Common myeloid progenitor, CD34-positive (primary cell): ENCODE data around the gene RASA4B.

Source experiments
- CTCF ChIA-PET: fragments of 350-600 bp; sonication (Branson Sonifier 250); formaldehyde crosslinking; loops from one replicate; lab custom pipeline; 2021; ENCODE audit warnings: antibody characterized with exemption; lab: Charles Lee
- POLR2A ChIA-PET: fragments of 350-600 bp; sonication (Branson Sonifier 250); formaldehyde crosslinking; loops from one replicate; lab custom pipeline; 2021; ENCODE audit warnings: antibody characterized with exemption; lab: Charles Lee
- DNase-seq, 3 donors: peaks; one replicate each; pipeline versions ENCODE4 v3.0.0 to v3.0.0-alpha.2; 2013
- H3K27ac ChIP-seq, 2 experiments: 1 replicate in 1 of 2; 2 replicates in 1 of 2; pipeline ENCODE4 v1.7.0; 2013; ENCODE audit warnings: inconsistent platforms in 2 of 2, low read length in 2 of 2, mild to moderate bottlenecking in 2 of 2, low read depth in 1 of 2, moderate library complexity in 1 of 2; ENCODE audit not compliant: severe bottlenecking in 2 of 2, insufficient read depth in 1 of 2, poor library complexity in 1 of 2
- H3K27me3 ChIP-seq, 5 experiments: replicated peaks in 2 of 5; 1 replicate in 3 of 5; 2 replicates in 2 of 5; pipeline versions ENCODE4 v1.6.1 to v1.7.0; 2013; ENCODE audit warnings: low read length in 4 of 5, mild to moderate bottlenecking in 2 of 5, moderate library complexity in 2 of 5, inconsistent platforms in 1 of 5; ENCODE audit not compliant: insufficient read depth in 5 of 5, control insufficient read depth in 4 of 5
- H3K36me3 ChIP-seq, 4 experiments: 1 replicate in 2 of 4; 2 replicates in 2 of 4; pipeline versions ENCODE4 v1.6.1 to v1.7.0; 2013; ENCODE audit warnings: low read length in 3 of 4, control low read depth in 1 of 4, mild to moderate bottlenecking in 1 of 4; ENCODE audit not compliant: control insufficient read depth in 4 of 4, insufficient read depth in 4 of 4
- H3K4me1 ChIP-seq, 4 experiments: 1 replicate in 3 of 4; 2 replicates in 1 of 4; pipeline versions ENCODE4 v1.6.1 to v1.7.1; 2013; ENCODE audit warnings: low read length in 3 of 4, mild to moderate bottlenecking in 3 of 4, control low read depth in 1 of 4, inconsistent platforms in 1 of 4, moderate library complexity in 1 of 4; ENCODE audit not compliant: control insufficient read depth in 4 of 4, insufficient read depth in 4 of 4; ENCODE audit errors: control extremely low read depth in 1 of 4
- H3K4me3 ChIP-seq, 7 experiments: 1 replicate in 4 of 7; 2 replicates in 3 of 7; pipeline versions ENCODE4 v1.5.1 to v1.7.0; 2013; ENCODE audit warnings: mild to moderate bottlenecking in 7 of 7, low read length in 6 of 7, moderate library complexity in 6 of 7, inconsistent platforms in 2 of 7, low read depth in 2 of 7, control low read depth in 1 of 7; ENCODE audit not compliant: insufficient read depth in 4 of 7, control insufficient read depth in 1 of 7; ENCODE audit errors: extremely low read depth in 1 of 7
- H3K9me3 ChIP-seq, 5 experiments: 1 replicate in 4 of 5; 2 replicates in 1 of 5; pipeline versions ENCODE4 v1.6.1 to v1.7.1; 2013; ENCODE audit warnings: low read length in 4 of 5, mild to moderate bottlenecking in 2 of 5, inconsistent platforms in 1 of 5, low read depth in 1 of 5, moderate library complexity in 1 of 5; ENCODE audit not compliant: control insufficient read depth in 4 of 5, insufficient read depth in 2 of 5; ENCODE audit errors: control extremely low read depth in 1 of 5
- WGBS: methylation state at CpG from one replicate; pipeline ENCODE4 v1.1.5; 2013; ENCODE audit not compliant: insufficient coverage; 5-methylcytosine and 5-hydroxymethylcytosine counted together

The RASA4B gene

GRCh38 chr7:102439963-102440795 lies 77.4 kb downstream of the RASA4B start:
- no peak overlapping the region for H3K4me3 ChIP-seq
- H3K9me3 ChIP-seq = no peaks in the 10 kb centered on the region
- H3K4me1 ChIP-seq = peaks cover 0 to 5% (median 2%) of the 10 kb centered on the region in 4 experiments
- POLR2A ChIA-PET = interaction anchor here (0.9 kb wide), 1 partner anchor 15 kb away, joined by 3 read pairs; no protein-coding TSS in a partner anchor
- no peak overlapping the region for H3K27ac ChIP-seq
- no peak for DNase-seq
- WGBS = 97% methylated on average over 12 of the region's 17 CpGs
- no peaks in the 10 kb centered on the region for H3K27me3 ChIP-seq
- H3K36me3 ChIP-seq = peaks cover 7 to 59% (median 44%) of the 10 kb centered on the region in 4 experiments
- CTCF ChIA-PET = interaction anchor here (56.5 to 63.4 kb wide), 2 partner anchors 2 to 21 kb away, joined by 1488 read pairs; partner anchors contain the start of genes ALKBH4, LRWD1, ORAI2 and PRKRIP1

DNA sequence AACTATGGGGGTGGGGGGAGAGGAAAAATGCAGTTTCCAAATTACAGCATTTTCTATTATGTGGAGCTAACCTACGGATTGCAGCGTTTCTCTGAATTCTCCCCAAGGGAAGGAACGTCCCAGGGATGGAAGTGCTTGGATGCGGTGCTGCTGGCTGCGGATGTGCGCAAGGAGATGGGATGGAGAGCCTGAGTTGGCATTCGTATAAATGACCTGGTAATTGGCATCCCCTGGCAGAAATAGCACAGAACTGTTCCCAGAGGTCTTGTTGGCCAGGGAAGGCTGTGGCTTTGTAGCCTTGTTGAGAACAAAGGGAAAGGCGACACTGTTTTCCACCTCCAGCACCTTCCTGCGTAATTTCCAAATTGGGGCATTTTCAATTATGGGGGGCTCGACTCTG lies 81.5 kb downstream of the RASA4B start:
- H3K4me1 ChIP-seq = peaks cover 5 to 36% (median 35%) of the 10 kb centered on the region in 4 experiments
- H3K27me3 ChIP-seq = no peaks in the 10 kb centered on the region
- ChIA-PET POLR2A (interaction anchor here (0.6 kb wide), 1 partner anchor 1175 kb away, joined by 3 read pairs; no protein-coding TSS in a partner anchor), CTCF (interaction anchor here (56.5 to 63.4 kb wide), 2 partner anchors 6 to 17 kb away, joined by 1488 read pairs; partner anchors contain the start of genes ALKBH4, LRWD1, ORAI2 and PRKRIP1)
- no peak overlapping the region for H3K27ac ChIP-seq
- H3K4me3 ChIP-seq = no peak overlapping the region
- DNase-seq = no peak
- H3K9me3 ChIP-seq = no peaks in the 10 kb centered on the region
- H3K36me3 ChIP-seq = peaks cover 2 to 40% (median 30%) of the 10 kb centered on the region in 4 experiments
- whole genome bisulfite sequencing = 98% methylated on average over 9 of the region's 10 CpGs

- peaks cover 5 to 57% (median 52%) of the 10 kb centered on the region in 4 experiments for H3K4me1 ChIP-seq
- H3K27ac ChIP-seq = peak overlapping the region in 1 of 2 experiments; percentile 82
- ChIA-PET CTCF (interaction anchor here (56.5 to 63.4 kb wide), 2 partner anchors 8 to 15 kb away, joined by 1488 read pairs; partner anchors contain the start of genes ALKBH4, LRWD1, ORAI2 and PRKRIP1), POLR2A (interaction anchor here (1.0 to 2.4 kb wide), 3 partner anchors 20 to 30 kb away, joined by 4 to 8 read pairs (median 4); no protein-coding TSS in a partner anchor)
- H3K4me3 ChIP-seq = peak overlapping the region; percentile 72 to 92 (median 81)
- H3K36me3 ChIP-seq = peaks cover 2 to 27% (median 17%) of the 10 kb centered on the region in 4 experiments
- no peaks in the 10 kb centered on the region for H3K9me3 ChIP-seq
- 25% methylated on average over 7 of the region's 9 CpGs for WGBS
- H3K27me3 ChIP-seq = no peaks in the 10 kb centered on the region
- DNase-seq = no peak
Observed at GRCh38 chr7:102434039-102434486, 83.5 kb downstream of the RASA4B start.

DNA sequence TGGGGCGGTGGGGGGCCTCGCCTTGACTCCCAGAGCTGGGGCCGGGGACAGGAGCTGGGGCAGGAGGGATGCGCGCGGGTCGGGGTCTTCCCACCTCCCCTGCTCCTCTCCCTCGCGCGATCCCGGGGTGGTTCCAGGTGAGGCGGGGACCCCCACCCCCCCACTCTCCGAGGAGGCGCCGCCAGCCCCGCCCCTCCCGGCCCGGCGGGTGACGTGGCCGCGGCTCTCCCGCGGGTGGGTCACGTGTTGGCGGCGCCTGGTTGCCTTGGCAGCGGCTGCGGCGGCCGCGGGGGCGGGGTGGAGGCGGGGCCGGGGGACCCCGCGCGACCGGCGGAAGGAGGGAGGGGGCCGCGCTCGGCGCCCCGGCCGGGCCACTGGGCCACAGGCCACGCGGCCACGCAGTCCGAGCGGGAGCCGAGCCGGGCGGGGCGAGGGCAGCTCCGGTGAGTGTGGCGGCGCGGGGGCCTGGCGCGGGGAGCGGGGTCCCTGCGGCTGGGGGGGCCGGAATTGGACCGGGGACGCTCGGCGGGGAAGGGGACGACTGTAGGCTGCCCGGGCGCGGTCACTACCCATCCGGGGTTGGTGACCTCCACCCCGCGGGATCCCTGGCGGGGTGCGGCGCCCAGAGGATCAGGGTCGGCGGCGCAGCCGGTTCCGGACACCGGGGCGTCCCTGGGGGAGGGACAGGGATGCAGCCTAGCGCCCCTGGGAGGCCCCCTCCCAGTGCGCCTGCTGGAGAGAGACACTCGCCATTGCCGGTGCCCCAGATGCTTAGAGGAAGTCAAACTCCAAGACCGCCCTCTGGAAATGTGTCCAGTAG lies 84.1 kb downstream of the RASA4B start, which contains the start of gene ORAI2:
Gene ORAI2 (plus strand): TSS at position 357 of the 820 bp plus-strand sequence. CDS start 5,382 bp downstream, outside the sequence.
- peak within 1 kb of the TSS; percentile 72 to 92 (median 81) for H3K4me3 ChIP-seq

More for the DNA sequence above, 84.1 kb downstream of the RASA4B start, which contains the start of gene ORAI2:
- POLR2A ChIA-PET = interaction anchor here (1.0 to 2.4 kb wide), 3 partner anchors 21 to 30 kb away, joined by 4 to 8 read pairs (median 4); no protein-coding TSS in a partner anchor
- peak; percentile 67 to 86 (median 84) for DNase-seq
- Histone ChIP-seq H3K4me1 (peaks cover 5 to 63% (median 57%) of the 10 kb centered on the region in 4 experiments), H3K27ac (peak within 1 kb of the TSS; percentile 40 to 82), H3K9me3 (no peaks in the 10 kb centered on the region), H3K27me3 (no peaks in the 10 kb centered on the region), H3K36me3 (peaks cover 2 to 20% (median 11%) of the 10 kb centered on the region in 4 experiments)
- CTCF ChIA-PET = interaction anchor here (56.5 to 63.4 kb wide), 2 partner anchors 9 to 15 kb away, joined by 1488 read pairs; partner anchors contain the start of genes ALKBH4, LRWD1, ORAI2 and PRKRIP1
- WGBS = 0% methylated on average over 53 of the region's 90 CpGs
